Trophoblast cell (in vitro differentiated cells and primary cell): ENCODE measurements around the gene BNC1.
A peak's percentile ranks its signal among the peaks of the same experiment; 100 is the strongest.

Source experiments
- DNase-seq, 2 donors: peaks; one replicate each; pipeline ENCODE4 v3.0.0-alpha.2; 2016
- H2AFZ ChIP-seq: 2 replicates; pipeline ENCODE4 v1.6.1; 2013; ENCODE audit warnings: low read length, moderate library complexity, mild to moderate bottlenecking; ENCODE audit not compliant: insufficient read depth, poor library complexity
- H2AK5ac ChIP-seq: 2 replicates; pipeline ENCODE4 v1.6.1; 2013; ENCODE audit warnings: mild to moderate bottlenecking, low read length
- H2BK120ac ChIP-seq: 2 replicates; pipeline ENCODE4 v1.6.1; 2013; ENCODE audit warnings: low read length, mild to moderate bottlenecking, moderate library complexity; ENCODE audit not compliant: insufficient read depth, poor library complexity
- H2BK12ac ChIP-seq: 2 replicates; pipeline ENCODE4 v1.6.1; 2013; ENCODE audit warnings: mild to moderate bottlenecking, low read length, moderate library complexity
- H2BK5ac ChIP-seq: 2 replicates; pipeline ENCODE4 v1.6.1; 2013; ENCODE audit warnings: low read length, low read depth, moderate library complexity, mild to moderate bottlenecking; ENCODE audit not compliant: poor library complexity
- H3K14ac ChIP-seq: 2 replicates; pipeline ENCODE4 v1.6.1; 2013; ENCODE audit warnings: mild to moderate bottlenecking, low read length
- H3K18ac ChIP-seq: 2 replicates; pipeline ENCODE4 v1.6.1; 2013; ENCODE audit warnings: mild to moderate bottlenecking, low read length
- H3K23ac ChIP-seq: 2 replicates; pipeline ENCODE4 v1.6.1; 2013; ENCODE audit warnings: low read length
- H3K27ac ChIP-seq: 2 replicates; pipeline ENCODE4 v1.5.1; 2013; ENCODE audit warnings: low read depth, mild to moderate bottlenecking, inconsistent platforms, low read length, moderate library complexity
- H3K27me3 ChIP-seq: 2 replicates; pipeline ENCODE4 v1.6.1; 2013; ENCODE audit warnings: inconsistent platforms, mild to moderate bottlenecking, low read length, moderate library complexity; ENCODE audit not compliant: insufficient read depth
- H3K36me3 ChIP-seq, 2 experiments: 1 replicate in 1 of 2; 2 replicates in 1 of 2; pipeline ENCODE4 v1.6.1; 2013; ENCODE audit warnings: low read length in 2 of 2, mild to moderate bottlenecking in 2 of 2, moderate library complexity in 1 of 2; ENCODE audit not compliant: insufficient read depth in 2 of 2, control insufficient read depth in 1 of 2
- H3K4ac ChIP-seq: 2 replicates; pipeline ENCODE4 v1.6.1; 2013; ENCODE audit warnings: low read depth, mild to moderate bottlenecking, low read length, moderate library complexity
- H3K4me1 ChIP-seq, 2 experiments: 1 replicate in 1 of 2; 2 replicates in 1 of 2; pipeline ENCODE4 v1.6.1; 2013; ENCODE audit warnings: low read length in 2 of 2, mild to moderate bottlenecking in 2 of 2, moderate library complexity in 1 of 2; ENCODE audit not compliant: insufficient read depth in 2 of 2, control insufficient read depth in 1 of 2
- H3K4me2 ChIP-seq: 2 replicates; pipeline ENCODE4 v1.6.1; 2013; ENCODE audit warnings: inconsistent platforms, mild to moderate bottlenecking, low read length, moderate library complexity
- H3K4me3 ChIP-seq: 2 replicates; pipeline ENCODE4 v1.5.1; 2013; ENCODE audit warnings: mild to moderate bottlenecking, low read depth, low read length, inconsistent platforms
- H3K79me1 ChIP-seq: one replicate; pipeline ENCODE4 v1.6.1; 2013; ENCODE audit warnings: low read length
- H3K79me2 ChIP-seq: 2 replicates; pipeline ENCODE4 v1.6.1; 2013; ENCODE audit warnings: low read length, mild to moderate bottlenecking; ENCODE audit not compliant: control insufficient read depth, insufficient read depth, poor library complexity
- H3K9ac ChIP-seq: 2 replicates; pipeline ENCODE4 v1.6.1; 2013; ENCODE audit warnings: mild to moderate bottlenecking, low read length
- H3K9me3 ChIP-seq: 2 replicates; pipeline ENCODE4 v1.6.1; 2013; ENCODE audit warnings: low read depth, mild to moderate bottlenecking, control low read depth, inconsistent platforms, low read length; ENCODE audit not compliant: insufficient read depth
- H4K12ac ChIP-seq: 2 replicates; pipeline ENCODE4 v1.6.1; 2013; ENCODE audit warnings: low read depth, mild to moderate bottlenecking, low read length, moderate library complexity
- H4K8ac ChIP-seq: 2 replicates; pipeline ENCODE4 v1.6.1; 2013; ENCODE audit warnings: low read depth, mild to moderate bottlenecking, low read length, moderate library complexity
- H4K91ac ChIP-seq: one replicate; pipeline ENCODE4 v1.6.1; 2013; ENCODE audit warnings: low read depth, mild to moderate bottlenecking, low read length, moderate library complexity
- WGBS: extraction: QIAGEN DNeasy Blood & Tissue Kit; methylation state at CpG from one replicate; pipeline ENCODE4 v1.1.7; 2013; ENCODE audit warnings: missing lambda C conversion rate; ENCODE audit not compliant: insufficient read length, insufficient coverage; ENCODE audit errors: extremely low coverage; 5-methylcytosine and 5-hydroxymethylcytosine counted together

BNC1 gene

GRCh38 chr15:83250781-83251180 is 33.7 kb downstream of the BNC1 start:
- H2BK12ac ChIP-seq = no peak overlapping the region
- no peak overlapping the region for H3K14ac ChIP-seq
- H2AFZ ChIP-seq = no peak overlapping the region
- H3K9ac ChIP-seq = no peak overlapping the region
- H3K36me3 ChIP-seq = no peaks in the 10 kb centered on the region
- H3K9me3 ChIP-seq = no peaks in the 10 kb centered on the region
- no peak overlapping the region for H3K4me2 ChIP-seq
- no peak overlapping the region for H3K4me3 ChIP-seq
- DNase-seq = peak in 1 of 2 donors; percentile 50
- no peaks in the 10 kb centered on the region for H3K4me1 ChIP-seq
- no peak overlapping the region for H2BK5ac ChIP-seq
- H4K91ac ChIP-seq = no peak overlapping the region
- no peak overlapping the region for H3K4ac ChIP-seq
- no peaks in the 10 kb centered on the region for H3K79me1 ChIP-seq
- no peak overlapping the region for H2BK120ac ChIP-seq
- no peaks in the 10 kb centered on the region for H3K79me2 ChIP-seq
- no peak overlapping the region for H4K12ac ChIP-seq
- H2AK5ac ChIP-seq = no peak overlapping the region
- H3K23ac ChIP-seq = no peak overlapping the region
- H3K27me3 ChIP-seq = no peaks in the 10 kb centered on the region
- H3K27ac ChIP-seq = no peak overlapping the region
- no peak overlapping the region for H3K18ac ChIP-seq
- no peak overlapping the region for H4K8ac ChIP-seq

- Histone ChIP-seq H3K36me3 (no peaks in the 10 kb centered on the region), H2BK120ac (no peak overlapping the region), H3K14ac (no peak overlapping the region), H3K4me2 (no peak overlapping the region), H3K23ac (no peak overlapping the region), H2AK5ac (no peak overlapping the region), H3K27ac (no peak overlapping the region), H2BK12ac (no peak overlapping the region), H3K9me3 (no peaks in the 10 kb centered on the region), H3K9ac (no peak overlapping the region), H3K4me1 (no peaks in the 10 kb centered on the region), H3K4ac (no peak overlapping the region), H3K79me2 (no peaks in the 10 kb centered on the region), H3K27me3 (no peaks in the 10 kb centered on the region), H3K79me1 (no peaks in the 10 kb centered on the region), H2BK5ac (no peak overlapping the region), H2AFZ (no peak overlapping the region), H3K18ac (no peak overlapping the region), H4K8ac (no peak overlapping the region), H4K91ac (no peak overlapping the region), H4K12ac (no peak overlapping the region), H3K4me3 (no peak overlapping the region)
- DNase-seq = no peak
- WGBS = no CpG with 5 or more reads among the region's 3 CpGs
These were observed 35.5 kb downstream of the BNC1 start for GRCh38 chr15:83249030-83249343.

- H3K4me1 ChIP-seq = no peaks in the 10 kb centered on the region
- no peak overlapping the region for H2BK5ac ChIP-seq
- H3K27me3 ChIP-seq = no peaks in the 10 kb centered on the region
- H3K79me1 ChIP-seq = no peaks in the 10 kb centered on the region
- no peaks in the 10 kb centered on the region for H3K79me2 ChIP-seq
- H2AFZ ChIP-seq = no peak overlapping the region
- H4K12ac ChIP-seq = no peak overlapping the region
- no peaks in the 10 kb centered on the region for H3K36me3 ChIP-seq
- no peak overlapping the region for H3K9ac ChIP-seq
- no peak overlapping the region for H3K14ac ChIP-seq
- H3K9me3 ChIP-seq = no peaks in the 10 kb centered on the region
- no peak overlapping the region for H4K91ac ChIP-seq
- no CpG with 5 or more reads among the region's 11 CpGs for WGBS
- peak; percentile 41 to 92 for DNase-seq
- no peak overlapping the region for H4K8ac ChIP-seq
- peak overlapping the region; percentile 35 for H2AK5ac ChIP-seq
- no peak overlapping the region for H3K27ac ChIP-seq
- no peak overlapping the region for H3K4me3 ChIP-seq
- no peak overlapping the region for H2BK120ac ChIP-seq
- no peak overlapping the region for H3K18ac ChIP-seq
- H3K4ac ChIP-seq = no peak overlapping the region
- no peak overlapping the region for H2BK12ac ChIP-seq
- H3K23ac ChIP-seq = no peak overlapping the region
- H3K4me2 ChIP-seq = no peak overlapping the region
These were observed 36.1 kb downstream of the BNC1 start for GRCh38 chr15:83248151-83249029.

- no peak overlapping the region for H3K4me2 ChIP-seq
- H2BK5ac ChIP-seq = no peak overlapping the region
- no peak overlapping the region for H3K9ac ChIP-seq
- no peak overlapping the region for H3K14ac ChIP-seq
- no peak overlapping the region for H3K4me3 ChIP-seq
- DNase-seq = no peak
- no peak overlapping the region for H2BK12ac ChIP-seq
- peaks cover 1% of the 10 kb centered on the region for H3K9me3 ChIP-seq
- no CpG with 5 or more reads among the region's 8 CpGs for WGBS
- H3K4ac ChIP-seq = no peak overlapping the region
- no peak overlapping the region for H3K27ac ChIP-seq
- H3K36me3 ChIP-seq = no peaks in the 10 kb centered on the region
- H3K18ac ChIP-seq = no peak overlapping the region
- H2AFZ ChIP-seq = no peak overlapping the region
- no peaks in the 10 kb centered on the region for H3K27me3 ChIP-seq
- no peaks in the 10 kb centered on the region for H3K79me2 ChIP-seq
- no peak overlapping the region for H2AK5ac ChIP-seq
- H4K91ac ChIP-seq = no peak overlapping the region
- H4K12ac ChIP-seq = no peak overlapping the region
- H3K79me1 ChIP-seq = no peaks in the 10 kb centered on the region
- H4K8ac ChIP-seq = no peak overlapping the region
- H3K4me1 ChIP-seq = no peaks in the 10 kb centered on the region
- no peak overlapping the region for H3K23ac ChIP-seq
- H2BK120ac ChIP-seq = no peak overlapping the region
These were observed 40.8 kb downstream of the BNC1 start for GRCh38 chr15:83243634-83244033.
